Measurements from ENCODE around the gene CDH2.

The CDH2 gene

DNA sequence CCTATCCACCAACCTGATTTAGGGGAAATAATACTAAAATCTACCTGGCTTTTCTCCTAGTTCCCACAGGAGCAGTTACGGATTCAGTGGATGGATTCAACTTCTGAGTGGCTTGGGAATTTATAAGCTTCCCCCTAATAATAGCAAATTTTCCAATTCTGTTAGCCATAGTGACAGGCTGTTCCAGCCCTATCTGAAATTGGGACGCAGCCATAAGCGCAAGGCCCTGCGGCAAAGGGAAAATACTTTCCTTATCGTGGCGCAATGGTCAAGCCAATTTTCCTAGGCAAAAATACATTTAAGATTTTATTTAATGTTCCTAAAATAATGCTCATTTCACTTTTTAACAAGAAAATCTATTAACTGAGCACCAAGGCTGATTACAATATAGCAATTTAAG is 49.7 kb downstream of the CDH2 start:
- CTCF ChIA-PET, result no interaction called here
- H3K4me1 Mint-ChIP-seq, result no peaks in the 10 kb centered on the region
- peaks cover 7% of the 10 kb centered on the region for H3K9me3 Mint-ChIP-seq

DNA sequence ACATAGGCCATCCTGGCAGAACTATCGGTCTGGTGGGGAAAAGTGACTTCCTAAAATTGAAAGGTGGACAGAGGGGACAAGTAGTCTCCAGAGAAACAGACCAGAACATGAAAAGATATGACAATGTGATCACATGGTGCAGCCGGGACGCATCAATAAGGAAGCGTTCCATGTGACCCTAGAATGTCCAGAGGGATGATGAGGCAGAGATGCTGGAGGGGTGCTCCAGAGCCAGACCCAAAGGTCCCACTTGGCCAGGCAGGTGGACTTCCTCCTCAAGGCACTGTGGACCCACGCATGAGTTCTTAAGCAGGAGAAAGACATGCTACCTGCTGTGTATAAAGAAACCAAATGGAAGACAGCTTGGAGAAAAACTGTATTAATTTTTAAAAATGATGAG is 50.2 kb downstream of the CDH2 start:
- CTCF ChIA-PET, result no interaction called here
- H3K4me1 Mint-ChIP-seq, result no peaks in the 10 kb centered on the region
- H3K27me3 Mint-ChIP-seq, result no peaks in the 10 kb centered on the region
- no peak for DNase-seq
- H3K27ac Mint-ChIP-seq, result no peak overlapping the region
- peaks cover 4% of the 10 kb centered on the region for H3K9me3 Mint-ChIP-seq
- H3K4me3 Mint-ChIP-seq, result no peak overlapping the region
- no peaks in the 10 kb centered on the region for H3K36me3 Mint-ChIP-seq

More for the DNA sequence above, 49.7 kb downstream of the CDH2 start:
- DNase-seq, result no peak
- Mint-ChIP-seq H3K36me3 (no peaks in the 10 kb centered on the region), H3K27me3 (no peaks in the 10 kb centered on the region), H3K27ac (no peak overlapping the region), H3K4me3 (no peak overlapping the region)

DNA sequence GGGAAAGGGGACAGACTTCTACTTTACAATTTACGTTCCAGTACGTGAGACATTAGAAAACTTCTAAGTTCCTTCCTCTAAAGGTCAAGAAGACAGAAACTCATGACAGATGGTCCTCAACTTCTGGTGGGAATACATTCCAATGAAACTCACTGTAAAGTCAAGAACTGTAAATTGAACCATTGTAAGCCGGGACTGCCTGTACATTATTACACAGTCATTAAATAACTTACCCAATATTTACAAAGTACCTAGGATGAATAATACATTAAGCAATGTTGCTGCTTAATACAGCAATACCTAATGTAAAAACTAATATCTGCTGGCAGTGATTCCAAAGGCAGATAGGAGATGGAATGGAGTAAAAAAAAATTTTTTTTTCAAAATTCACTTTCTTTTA is 51.9 kb downstream of the CDH2 start:
- no peaks in the 10 kb centered on the region for H3K36me3 Mint-ChIP-seq
- H3K4me3 Mint-ChIP-seq, result no peak overlapping the region
- no peak overlapping the region for H3K27ac Mint-ChIP-seq
- H3K9me3 Mint-ChIP-seq, result peaks cover 5% of the 10 kb centered on the region
- DNase-seq, result no peak
- no peaks in the 10 kb centered on the region for H3K27me3 Mint-ChIP-seq
- H3K4me1 Mint-ChIP-seq, result no peaks in the 10 kb centered on the region
- CTCF ChIA-PET, result no interaction called here

DNA sequence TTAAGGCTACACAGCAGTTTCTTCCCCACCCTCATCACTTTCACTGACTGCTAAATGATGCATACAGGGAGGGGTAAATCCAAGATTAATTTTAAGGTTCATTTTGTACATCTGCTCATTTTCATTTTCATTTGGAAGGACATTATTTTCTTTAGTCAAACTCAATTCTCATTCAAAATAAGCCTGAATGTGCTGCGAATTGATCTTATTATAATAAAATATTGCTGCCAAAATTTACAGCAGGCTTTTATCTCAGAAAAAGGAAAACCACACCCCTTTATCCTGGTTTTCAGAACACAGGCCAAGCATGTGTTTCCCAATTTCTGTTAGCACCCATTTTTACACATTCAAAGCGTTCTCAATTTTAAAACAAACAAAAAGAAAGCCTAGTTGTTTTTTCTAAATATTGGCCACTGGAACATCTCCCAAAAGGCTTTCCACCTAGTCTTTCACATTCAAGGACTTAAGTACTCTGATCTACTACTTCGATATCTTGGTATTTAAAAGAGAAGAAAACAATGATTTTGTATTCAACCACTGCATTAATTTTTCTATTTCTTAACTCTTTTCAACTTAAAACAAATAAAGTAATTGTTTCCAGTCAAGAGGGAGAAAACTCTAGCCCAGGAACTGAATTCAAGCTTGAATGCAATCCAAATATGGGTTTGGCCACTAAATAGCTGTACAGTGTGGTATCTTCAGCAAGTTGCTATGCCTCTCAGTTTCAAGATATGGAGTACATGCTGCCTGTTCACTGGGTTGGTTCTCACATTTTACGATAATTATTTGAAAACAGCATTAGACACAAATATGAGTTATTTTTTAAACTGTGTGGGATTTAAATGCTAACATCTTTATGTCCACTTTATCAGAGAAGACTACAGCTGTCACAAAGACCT is 52.5 kb downstream of the CDH2 start:
- no peaks in the 10 kb centered on the region for H3K36me3 Mint-ChIP-seq
- H3K9me3 Mint-ChIP-seq, result peaks cover 5% of the 10 kb centered on the region
- H3K27me3 Mint-ChIP-seq, result no peaks in the 10 kb centered on the region
- CTCF ChIA-PET, result no interaction called here
- no peak overlapping the region for H3K4me3 Mint-ChIP-seq
- DNase-seq, result no peak
- H3K4me1 Mint-ChIP-seq, result no peaks in the 10 kb centered on the region
- no peak overlapping the region for H3K27ac Mint-ChIP-seq

DNA sequence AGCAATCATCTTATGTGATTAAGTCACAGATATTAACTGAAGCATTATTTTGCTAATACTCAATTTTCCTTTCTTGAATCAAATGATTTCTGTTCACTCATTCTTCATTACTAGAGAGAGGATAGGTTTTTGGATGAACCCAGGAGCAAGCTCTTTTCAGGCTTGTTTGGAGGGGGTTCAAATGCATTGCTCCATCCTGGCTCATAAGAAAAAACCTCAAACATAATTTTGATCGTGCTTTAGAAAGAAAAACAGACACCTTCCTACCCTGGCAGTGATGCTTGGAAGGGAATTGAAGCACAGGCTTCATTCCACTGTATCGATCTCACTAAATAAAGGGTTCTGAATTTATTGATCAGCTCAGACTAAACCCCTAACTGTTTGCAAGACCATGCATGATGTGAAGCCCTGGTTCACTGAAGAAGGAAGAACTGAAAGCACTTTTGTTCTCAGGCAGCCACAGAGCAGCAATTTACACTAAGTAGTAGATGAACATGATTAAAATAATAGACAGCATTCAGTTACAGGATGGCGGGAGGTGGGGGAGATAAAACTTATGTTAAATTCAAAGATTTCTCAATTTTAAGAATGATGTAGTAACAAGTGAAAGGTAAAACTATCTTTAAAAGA is 53.4 kb downstream of the CDH2 start:
- Mint-ChIP-seq H3K36me3 (no peaks in the 10 kb centered on the region), H3K27me3 (no peaks in the 10 kb centered on the region), H3K27ac (no peak overlapping the region), H3K9me3 (peaks cover 5% of the 10 kb centered on the region), H3K4me1 (no peaks in the 10 kb centered on the region), H3K4me3 (no peak overlapping the region)
- DNase-seq, result no peak
- CTCF ChIA-PET, result no interaction called here

DNA sequence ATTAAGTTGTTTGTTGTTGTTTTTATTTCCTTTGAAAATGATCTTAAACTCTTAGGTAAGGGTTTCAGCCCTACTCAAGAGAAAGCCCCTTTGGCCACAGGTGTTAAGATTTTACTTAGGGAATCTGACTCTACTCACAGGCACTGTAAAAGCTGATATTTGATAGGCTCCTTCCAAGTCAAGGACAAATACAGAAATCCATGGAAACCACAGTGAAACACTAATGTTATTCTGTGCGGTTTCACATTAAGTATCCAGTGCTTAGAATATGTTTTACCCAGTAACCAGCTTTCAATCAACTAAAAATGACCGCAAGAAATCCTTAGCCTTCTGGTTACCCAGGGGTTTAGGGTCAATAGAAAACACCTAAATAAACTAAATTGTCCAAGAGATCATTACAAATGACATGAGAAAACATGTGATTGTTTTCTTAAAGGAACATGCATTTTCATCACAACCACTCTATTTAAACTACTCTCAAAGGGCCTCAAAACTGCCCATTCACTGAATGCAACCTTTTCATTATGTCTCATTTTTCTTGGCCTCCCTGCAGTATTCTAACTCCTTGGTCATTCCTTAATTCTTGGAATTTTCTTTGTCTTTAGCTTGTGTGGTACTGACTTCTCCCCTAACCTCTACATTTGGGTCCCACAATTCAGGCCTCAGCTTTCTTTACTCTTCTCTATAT is 56.0 kb downstream of the CDH2 start:
- no peaks in the 10 kb centered on the region for H3K36me3 Mint-ChIP-seq
- peaks cover 5% of the 10 kb centered on the region for H3K9me3 Mint-ChIP-seq
- H3K27me3 Mint-ChIP-seq, result no peaks in the 10 kb centered on the region
- no peak overlapping the region for H3K27ac Mint-ChIP-seq
- CTCF ChIA-PET, result no interaction called here
- no peak overlapping the region for H3K4me3 Mint-ChIP-seq
- DNase-seq, result no peak
- no peaks in the 10 kb centered on the region for H3K4me1 Mint-ChIP-seq

DNA sequence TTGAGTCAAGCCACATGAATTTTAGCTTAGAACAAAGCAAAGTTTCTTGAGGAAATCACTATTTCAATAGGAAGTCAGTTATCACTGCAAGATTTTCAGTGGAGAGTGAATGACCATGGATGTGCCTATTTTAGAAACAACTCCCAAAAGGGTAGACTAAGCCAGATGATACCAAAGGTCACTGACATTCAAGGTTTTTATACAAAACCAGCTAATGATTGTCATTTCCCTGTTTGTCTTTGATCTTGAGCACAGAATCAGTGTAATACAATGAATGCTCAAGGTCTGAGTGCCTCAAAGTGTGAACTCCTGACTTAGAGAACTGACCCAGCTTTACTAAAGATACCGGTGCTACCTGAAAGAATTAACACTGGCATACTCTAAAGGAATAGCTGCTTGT is 60.5 kb downstream of the CDH2 start:
- Mint-ChIP-seq H3K27ac (no peak overlapping the region), H3K36me3 (no peaks in the 10 kb centered on the region), H3K4me1 (no peaks in the 10 kb centered on the region), H3K9me3 (peaks cover 5% of the 10 kb centered on the region), H3K4me3 (no peak overlapping the region), H3K27me3 (no peaks in the 10 kb centered on the region)
- DNase-seq, result no peak
- CTCF ChIA-PET, result no interaction called here

DNA sequence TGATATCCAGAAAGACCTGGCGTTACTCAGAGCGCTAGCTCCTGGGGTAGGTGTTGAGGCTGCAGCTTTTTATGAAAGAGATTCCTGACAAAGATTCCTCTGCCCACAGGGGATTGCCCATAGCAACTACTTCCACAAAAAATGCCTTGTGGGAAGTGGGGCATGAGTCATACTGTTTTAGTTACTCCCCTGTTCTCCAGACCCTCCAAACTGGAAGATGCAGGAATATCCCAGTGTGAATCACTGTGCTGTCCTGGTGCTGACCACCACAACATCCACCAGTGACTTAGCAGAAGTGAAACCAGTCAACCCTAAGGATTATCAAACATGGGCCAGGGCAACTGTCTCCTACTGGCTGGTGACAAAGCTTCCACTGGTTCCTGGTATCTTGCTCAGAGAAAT is 61.8 kb downstream of the CDH2 start:
- Mint-ChIP-seq H3K9me3 (peaks cover 2% of the 10 kb centered on the region), H3K4me3 (no peak overlapping the region), H3K27ac (no peak overlapping the region), H3K4me1 (no peaks in the 10 kb centered on the region), H3K36me3 (no peaks in the 10 kb centered on the region), H3K27me3 (no peaks in the 10 kb centered on the region)
- CTCF ChIA-PET, result interaction anchor here (0.6 kb wide), 1 partner anchor 708 kb away, joined by 3 read pairs; no protein-coding TSS in a partner anchor
- no peak for DNase-seq

DNA sequence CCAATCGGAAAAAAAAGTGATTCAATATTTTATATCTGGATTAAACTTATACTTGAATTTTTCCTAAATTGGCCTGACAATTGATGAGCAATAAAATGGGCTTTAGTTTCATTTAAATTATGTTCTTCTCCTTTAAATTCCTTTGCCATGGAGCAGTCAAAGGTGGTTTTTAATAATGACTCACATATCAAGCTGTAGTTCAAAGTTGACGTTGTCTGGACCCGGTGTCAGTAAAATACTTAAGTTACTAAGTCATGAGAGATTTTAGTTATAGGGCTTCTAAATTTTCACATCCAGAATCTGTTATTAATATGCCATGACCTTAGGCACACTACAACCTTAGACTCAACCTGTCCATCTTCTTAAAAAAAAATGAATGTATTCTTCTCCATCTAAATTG is 62.5 kb downstream of the CDH2 start:
- DNase-seq, result no peak
- no peaks in the 10 kb centered on the region for H3K36me3 Mint-ChIP-seq
- H3K27me3 Mint-ChIP-seq, result no peaks in the 10 kb centered on the region
- H3K4me3 Mint-ChIP-seq, result no peak overlapping the region
- H3K27ac Mint-ChIP-seq, result no peak overlapping the region
- no peaks in the 10 kb centered on the region for H3K9me3 Mint-ChIP-seq
- CTCF ChIA-PET, result no interaction called here
- H3K4me1 Mint-ChIP-seq, result no peaks in the 10 kb centered on the region

DNA sequence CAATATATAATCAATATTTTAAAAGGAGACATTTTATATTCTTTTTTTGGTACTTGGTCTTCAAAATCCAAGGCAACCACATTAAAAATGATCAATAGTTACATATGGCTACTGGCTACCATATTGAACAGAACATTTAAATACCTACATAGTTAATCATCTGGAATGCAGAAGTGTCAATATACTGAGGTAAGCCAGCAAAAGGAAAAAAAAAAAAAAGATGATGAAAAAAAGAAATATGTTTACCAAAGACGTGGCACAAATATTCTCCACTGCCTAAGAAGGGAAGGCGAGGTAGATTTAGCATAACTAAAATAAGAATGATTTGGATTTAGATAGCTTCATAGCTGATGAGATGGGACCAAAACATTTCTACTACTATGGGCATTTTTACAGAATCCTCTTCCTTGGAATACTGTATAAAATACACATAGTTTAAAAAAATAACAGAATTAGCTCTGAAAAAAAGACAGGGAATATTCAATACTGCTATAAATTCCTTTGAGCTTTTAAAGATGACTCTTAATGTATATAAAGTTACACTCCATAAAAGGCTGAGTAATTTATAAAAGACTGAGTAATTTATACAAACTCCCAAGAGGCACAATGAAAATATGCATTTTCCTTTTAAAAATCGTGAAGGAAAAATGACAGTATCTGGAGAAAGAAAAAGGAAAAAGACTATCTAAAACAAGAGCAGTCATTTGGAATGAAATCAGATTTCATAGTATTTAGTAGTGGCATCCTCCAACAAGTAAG is 63.5 kb downstream of the CDH2 start:
- Mint-ChIP-seq H3K4me3 (no peak overlapping the region), H3K27me3 (no peaks in the 10 kb centered on the region), H3K4me1 (no peaks in the 10 kb centered on the region), H3K36me3 (no peaks in the 10 kb centered on the region), H3K27ac (no peak overlapping the region), H3K9me3 (peaks cover 1% of the 10 kb centered on the region)
- CTCF ChIA-PET, result no interaction called here
- no peak for DNase-seq

DNA sequence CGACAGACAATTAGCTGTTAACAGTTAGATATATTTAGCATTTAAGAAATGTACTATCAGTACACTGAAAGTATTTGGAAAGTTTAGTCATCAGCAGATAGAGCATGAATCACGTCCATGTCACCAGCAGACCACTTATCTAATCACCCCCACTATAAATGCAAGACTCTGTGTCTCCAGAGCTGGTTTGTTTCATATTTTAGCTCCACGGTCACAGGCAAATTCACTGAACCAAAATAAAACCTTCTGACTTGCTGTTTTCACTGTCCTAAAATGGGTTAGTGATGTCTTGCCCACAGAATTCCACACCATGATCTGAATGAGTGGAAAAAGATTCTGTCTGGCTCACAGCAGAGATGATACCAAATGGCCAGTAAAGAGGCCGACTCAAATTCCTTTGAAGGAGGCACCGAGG is 64.9 kb downstream of the CDH2 start:
- no peak overlapping the region for H3K27ac Mint-ChIP-seq
- peaks cover 3% of the 10 kb centered on the region for H3K9me3 Mint-ChIP-seq
- CTCF ChIA-PET, result no interaction called here
- H3K27me3 Mint-ChIP-seq, result no peaks in the 10 kb centered on the region
- no peaks in the 10 kb centered on the region for H3K36me3 Mint-ChIP-seq
- H3K4me1 Mint-ChIP-seq, result no peaks in the 10 kb centered on the region
- no peak for DNase-seq
- H3K4me3 Mint-ChIP-seq, result no peak overlapping the region

DNA sequence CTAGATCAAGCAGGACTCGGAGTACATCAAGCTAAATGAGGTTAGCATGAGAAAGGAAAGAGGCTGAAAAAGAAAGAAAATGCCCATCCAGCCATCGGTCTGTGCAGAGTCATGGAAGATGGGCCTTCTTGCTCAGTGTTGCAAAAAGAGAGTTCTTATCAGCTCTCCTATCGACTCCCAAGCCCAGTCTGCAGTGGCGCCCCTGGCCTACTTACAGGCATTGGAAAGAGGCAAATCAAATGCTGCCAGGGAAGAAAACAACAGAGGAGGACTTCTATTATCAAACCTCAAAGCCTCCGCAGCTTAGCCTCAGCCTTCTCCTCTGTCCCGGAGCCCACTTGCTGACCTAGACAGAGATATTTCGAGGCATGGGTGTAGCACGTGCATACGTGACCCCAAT is 66.0 kb downstream of the CDH2 start:
- Mint-ChIP-seq H3K36me3 (no peaks in the 10 kb centered on the region), H3K9me3 (peaks cover 3% of the 10 kb centered on the region), H3K27me3 (no peaks in the 10 kb centered on the region), H3K4me3 (no peak overlapping the region), H3K27ac (no peak overlapping the region), H3K4me1 (no peaks in the 10 kb centered on the region)
- CTCF ChIA-PET, result no interaction called here
- no peak for DNase-seq

DNA sequence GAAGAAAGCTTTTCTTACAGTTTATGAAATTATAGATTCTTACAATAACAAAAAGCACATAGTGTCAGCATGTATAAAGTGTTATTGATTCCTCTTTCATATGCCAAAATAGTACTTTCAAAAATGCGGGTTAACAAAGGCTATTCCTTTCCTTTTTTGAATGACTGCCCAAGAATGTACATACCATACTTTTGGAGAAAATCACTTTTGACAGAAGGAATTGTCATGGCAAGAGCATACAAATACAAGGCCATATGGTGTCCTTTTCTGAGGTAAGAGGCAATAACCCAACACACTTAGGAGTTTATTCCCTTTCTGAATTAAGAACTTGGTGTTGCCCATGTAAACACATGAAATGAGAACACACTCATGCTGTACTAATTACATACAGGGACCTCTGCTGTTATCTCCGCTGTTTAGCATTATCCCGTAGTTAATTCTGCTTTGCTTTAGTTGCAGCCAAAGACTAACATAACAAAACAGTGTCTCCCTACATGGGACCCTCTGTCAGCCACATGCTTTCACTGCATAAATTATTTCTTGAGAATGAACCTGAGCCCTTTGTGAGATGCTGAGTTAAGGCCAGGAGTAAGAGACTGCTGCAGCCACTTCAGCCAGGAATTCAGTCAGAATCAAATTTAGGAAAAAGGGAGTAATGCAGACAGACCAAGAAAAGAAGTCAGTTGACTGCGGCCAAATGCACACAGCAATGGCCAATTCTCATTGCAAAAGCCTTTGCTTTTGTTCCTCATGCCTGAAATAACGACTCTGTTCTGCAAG is 67.0 kb downstream of the CDH2 start:
- H3K27ac Mint-ChIP-seq, result no peak overlapping the region
- no peaks in the 10 kb centered on the region for H3K4me1 Mint-ChIP-seq
- CTCF ChIA-PET, result no interaction called here
- no peaks in the 10 kb centered on the region for H3K36me3 Mint-ChIP-seq
- no peaks in the 10 kb centered on the region for H3K27me3 Mint-ChIP-seq
- H3K9me3 Mint-ChIP-seq, result peaks cover 3% of the 10 kb centered on the region
- DNase-seq, result no peak
- no peak overlapping the region for H3K4me3 Mint-ChIP-seq

DNA sequence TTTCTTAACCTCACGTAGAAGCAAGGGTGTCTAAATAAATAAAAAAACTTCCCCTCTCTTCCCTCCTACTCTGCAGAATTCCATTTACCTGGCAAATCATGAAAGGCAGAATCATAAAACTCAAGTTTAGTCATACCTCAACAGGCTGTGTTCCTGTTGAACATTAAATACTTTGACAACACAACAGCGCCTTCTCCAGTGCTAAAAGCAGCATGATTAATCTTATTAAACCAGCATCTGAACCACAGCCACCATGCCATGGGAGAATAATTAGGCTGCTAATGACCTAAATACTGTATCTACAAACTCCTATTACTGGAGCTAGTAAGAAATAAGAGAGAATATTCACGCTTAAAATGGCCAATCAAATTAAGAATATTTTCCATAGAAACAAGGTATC is 68.1 kb downstream of the CDH2 start:
- no peak for DNase-seq
- no peaks in the 10 kb centered on the region for H3K36me3 Mint-ChIP-seq
- H3K9me3 Mint-ChIP-seq, result peaks cover 3% of the 10 kb centered on the region

More for the DNA sequence above, 68.1 kb downstream of the CDH2 start:
- H3K4me1 Mint-ChIP-seq, result no peaks in the 10 kb centered on the region
- H3K27me3 Mint-ChIP-seq, result no peaks in the 10 kb centered on the region
- no peak overlapping the region for H3K27ac Mint-ChIP-seq
- CTCF ChIA-PET, result interaction anchor here (0.5 kb wide), 1 partner anchor 334 kb away, joined by 3 read pairs; no protein-coding TSS in a partner anchor
- H3K4me3 Mint-ChIP-seq, result no peak overlapping the region

Measured in activated naive CD4-positive, alpha-beta T cell treated with anti-CD3 and anti-CD28 coated beads, Interleukin-2, amount 10 ng/mL, durations not matched to agents 7 days and 5 days (primary cell).